CD4-positive, alpha-beta T cell treated with Interleukin-4 for 4 hours (primary cell): ENCODE results near the gene DOCK2.

Source experiments
- DNase-seq: peaks from one replicate; pipeline ENCODE4 v3.0.0-alpha.2; 2020

DOCK2 gene

DNA sequence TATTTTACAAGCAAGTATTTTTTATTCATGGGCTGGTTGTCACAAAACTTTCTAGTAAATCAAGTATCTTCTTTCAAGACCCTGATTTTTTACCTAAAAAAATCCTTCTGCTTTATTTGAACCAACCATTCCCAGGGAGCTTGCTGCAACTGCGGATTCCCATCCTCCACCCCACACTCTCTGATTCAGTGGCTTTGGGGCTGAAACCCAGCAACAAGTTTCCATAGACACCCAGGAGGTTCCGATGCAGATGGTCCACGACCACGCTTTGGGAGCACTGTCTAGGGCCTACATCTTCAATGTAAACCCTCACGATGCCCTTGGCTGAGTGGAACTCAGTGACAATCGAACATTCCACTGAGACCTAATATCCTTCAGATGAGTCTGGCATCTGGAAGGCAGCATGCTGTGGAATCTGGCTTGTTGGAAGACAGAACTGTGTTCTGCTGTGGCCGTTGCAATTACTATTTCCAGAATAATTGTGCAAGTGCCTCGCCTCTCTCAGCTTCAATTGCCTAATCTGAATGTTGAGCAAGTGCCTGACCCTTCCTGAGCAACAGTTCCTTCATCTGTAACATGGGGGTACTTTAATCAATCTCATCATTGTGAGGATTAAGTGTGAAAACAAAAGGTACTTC lies 238.1 kb downstream of the DOCK2 start:
- DNase-seq: no peak

DNA sequence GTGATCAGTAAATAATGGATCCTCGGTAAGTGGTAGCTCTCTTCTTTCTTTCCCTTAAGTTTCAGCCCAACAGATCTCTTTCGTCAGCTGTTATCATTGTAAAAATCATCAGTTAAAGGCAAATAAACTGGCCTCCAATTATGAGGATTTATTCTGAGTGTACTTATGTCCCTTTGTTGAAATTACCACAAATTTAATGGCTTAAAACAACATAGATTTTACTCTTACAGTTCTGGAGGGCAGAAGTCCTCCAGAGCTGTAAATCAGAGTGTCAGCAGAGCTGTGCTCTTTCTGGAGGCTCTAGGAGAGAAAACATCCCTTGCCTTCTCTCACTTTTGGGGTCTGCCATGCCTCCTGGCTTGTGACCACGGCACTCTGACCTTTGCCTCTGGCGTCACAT lies 238.7 kb downstream of the DOCK2 start:
- DNase-seq: no peak

DNA sequence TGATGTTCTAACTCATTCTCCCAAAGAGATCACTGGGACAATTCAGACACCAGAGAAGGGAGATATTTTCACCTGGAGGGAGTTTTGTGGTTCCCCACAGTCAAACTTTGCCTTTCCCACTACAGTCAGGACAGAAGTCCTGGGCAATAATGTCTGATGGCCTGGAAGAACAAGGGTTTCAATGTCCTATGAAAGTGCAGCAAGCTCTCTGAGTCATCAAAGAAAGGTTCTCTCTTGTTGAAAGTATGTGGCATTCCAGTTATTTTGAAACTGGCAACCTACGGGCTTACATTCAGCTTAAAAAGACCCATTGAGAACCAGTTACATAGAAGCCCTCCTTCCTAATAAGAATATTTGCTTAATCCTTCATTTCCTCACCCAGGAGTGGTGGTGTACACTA lies 239.3 kb downstream of the DOCK2 start:
- no peak for DNase-seq

- no peak for DNase-seq
Measured at GRCh38 chr5:169880012-169880663, 243.1 kb downstream of the DOCK2 start.

DNA sequence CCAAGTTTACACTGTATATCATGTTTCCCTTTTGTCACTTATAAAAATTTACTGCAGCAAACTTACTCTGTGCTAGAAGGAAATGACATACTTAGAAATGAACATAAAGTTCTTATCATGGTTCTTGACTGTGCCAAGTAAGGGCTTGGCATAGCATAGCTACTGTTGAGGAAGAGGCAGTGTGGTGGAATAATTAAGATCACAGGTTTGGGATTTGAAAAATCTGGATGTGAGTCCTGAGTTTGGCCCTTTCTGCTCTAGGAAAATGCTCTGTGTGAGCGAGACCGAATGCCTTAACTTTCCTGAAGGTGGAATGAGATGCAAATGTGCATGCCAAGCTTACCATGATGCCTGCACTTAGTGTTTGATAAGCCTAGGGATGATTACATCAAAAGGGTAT lies 243.7 kb downstream of the DOCK2 start:
- no peak for DNase-seq

DNA sequence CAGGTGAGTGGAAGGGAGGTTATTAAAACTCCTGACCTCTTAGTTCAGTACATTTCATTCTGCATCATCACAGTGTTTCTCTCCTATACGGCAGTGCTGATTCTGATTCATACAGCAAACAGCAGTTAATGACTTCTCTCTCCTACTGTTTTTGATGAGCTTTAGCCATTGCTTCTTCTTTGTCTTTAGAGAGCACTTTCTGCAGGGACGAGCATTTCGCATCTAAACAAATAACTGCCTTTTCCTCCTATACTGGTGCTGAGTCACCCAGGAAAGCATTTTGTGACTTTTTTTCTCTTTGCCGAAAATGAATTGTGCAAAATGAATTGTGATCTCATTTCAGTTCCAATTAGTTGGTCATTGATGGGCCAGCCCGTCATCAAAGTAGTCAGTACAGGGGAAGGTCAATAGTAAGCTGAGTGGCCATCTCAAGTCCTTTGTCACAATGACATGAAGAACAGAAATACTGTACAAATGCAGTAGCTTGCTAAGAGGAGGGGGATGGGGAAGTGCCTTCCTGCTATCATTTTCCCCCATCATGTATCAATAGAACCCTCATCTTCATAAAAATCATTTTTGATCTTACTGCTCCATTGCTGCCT lies 244.7 kb downstream of the DOCK2 start:
- DNase-seq: no peak

DNA sequence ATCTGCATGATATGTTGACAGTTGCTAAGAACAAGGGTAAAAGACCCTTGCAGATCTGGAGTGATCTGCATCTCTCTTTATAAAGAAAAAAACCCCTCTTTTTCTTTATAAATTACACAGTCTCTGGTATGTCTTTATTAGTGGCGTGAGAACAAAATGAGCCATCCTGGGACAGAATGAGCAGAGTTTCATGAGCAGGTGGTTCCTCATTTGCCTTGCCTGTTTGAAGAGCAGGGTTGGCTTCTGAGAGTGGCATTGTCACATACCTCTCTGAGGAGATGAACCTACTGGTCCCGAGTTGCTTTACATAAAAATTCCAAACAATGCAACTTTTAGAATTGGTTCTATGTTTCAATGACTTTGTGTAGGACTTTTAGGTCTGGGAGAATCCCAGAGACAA lies 249.0 kb downstream of the DOCK2 start:
- DNase-seq: no peak

DNA sequence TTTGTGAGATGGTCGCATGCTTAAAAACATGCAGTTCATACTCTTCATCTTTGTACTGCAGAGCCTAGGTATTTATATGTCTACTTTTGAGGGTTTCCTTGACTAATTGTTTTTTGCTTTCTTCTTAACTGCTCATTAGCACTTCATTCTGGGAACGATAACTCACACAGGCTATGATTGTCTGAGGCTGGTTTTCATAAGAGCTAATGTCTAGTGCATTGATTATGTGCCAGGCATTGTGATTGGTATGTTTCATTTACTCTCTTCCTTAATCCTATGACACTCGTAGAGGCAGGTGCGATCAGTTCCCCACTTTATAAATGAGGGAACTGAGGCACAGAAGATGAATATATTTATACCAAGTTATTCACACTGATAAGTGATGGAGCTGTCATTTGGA lies 249.6 kb downstream of the DOCK2 start:
- no peak for DNase-seq

DNA sequence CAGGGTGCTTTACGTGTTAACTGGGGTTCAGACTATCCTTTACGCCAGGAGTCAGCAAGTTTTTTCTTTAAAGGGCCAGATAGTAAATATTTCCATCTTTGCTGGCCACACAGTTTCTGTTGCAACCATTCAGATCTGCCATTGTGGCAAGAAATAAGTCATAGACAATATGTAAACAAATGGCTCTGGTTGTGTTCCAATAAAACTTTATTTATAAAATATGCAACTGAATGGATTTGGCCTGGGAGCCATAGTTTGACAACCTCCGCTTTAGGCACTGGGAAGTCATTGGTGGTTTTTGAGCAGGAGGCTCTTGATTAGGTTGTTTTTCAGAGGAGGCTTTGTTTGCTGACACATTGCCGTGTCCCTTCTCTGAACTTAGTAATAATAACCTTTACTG lies 252.5 kb downstream of the DOCK2 start:
- DNase-seq: no peak

GRCh38 chr5:169893010-169893409 lies 255.9 kb downstream of the DOCK2 start:
- no peak for DNase-seq

- no peak for DNase-seq
Measured at GRCh38 chr5:169893571-169893970, 256.5 kb downstream of the DOCK2 start.

DNA sequence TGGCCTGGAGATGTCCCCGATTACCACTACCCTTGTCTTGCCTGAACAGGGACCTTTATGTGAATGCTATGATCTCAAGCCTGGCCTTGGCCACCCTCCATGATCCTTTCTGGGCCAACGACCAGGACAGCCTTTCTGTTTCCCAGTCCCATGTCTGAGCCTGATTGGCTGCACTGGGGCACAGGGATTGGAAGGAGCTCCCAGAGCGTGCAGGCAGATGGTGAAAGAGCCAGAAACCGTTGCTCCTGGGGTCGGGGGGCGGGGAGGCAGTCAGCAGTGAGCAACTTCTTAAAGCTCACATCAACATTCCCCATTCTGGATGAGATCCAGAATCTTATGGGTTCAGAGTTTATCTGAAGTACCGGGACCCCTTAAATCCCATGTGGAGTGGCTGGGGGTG lies 258.9 kb downstream of the DOCK2 start:
- no peak for DNase-seq

DNA sequence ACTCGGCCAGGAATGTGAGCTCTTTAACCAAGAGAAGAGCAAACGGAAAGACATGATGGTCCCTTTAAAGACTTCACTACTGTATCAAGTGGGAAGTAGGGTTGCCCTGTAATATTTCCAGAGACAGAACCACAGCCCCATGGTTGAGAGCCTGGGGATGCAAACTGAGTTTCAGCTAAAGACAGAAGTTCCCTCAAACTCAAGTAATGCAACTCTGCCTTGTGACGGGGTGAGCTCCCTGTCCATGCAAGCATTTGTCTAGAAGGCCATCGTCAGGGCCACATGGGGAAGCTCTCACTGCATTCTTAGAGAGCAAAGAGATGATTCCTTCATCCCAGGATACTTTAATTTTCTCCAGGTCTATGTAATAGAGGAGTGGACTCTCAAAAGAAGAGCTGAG lies 260.4 kb downstream of the DOCK2 start:
- no peak for DNase-seq

DNA sequence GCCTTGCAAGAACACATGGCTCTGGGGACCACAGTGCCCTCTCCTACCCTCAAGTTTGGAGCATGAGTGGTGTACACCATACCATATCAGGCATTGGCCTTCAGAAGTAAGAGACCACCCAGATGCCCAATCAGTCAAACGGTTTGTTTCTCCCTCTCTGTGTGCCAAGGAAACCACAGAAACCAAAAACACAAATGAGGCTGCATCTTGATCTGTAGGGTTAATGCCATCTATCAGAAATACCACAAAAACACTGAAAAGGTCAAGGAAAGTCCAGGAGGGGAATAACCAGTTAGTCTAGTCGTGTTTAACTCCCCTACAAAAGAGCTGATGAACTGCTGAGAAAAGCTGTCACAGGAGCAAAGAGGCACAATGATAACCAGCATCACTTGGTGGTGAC lies 264.8 kb downstream of the DOCK2 start:
- no peak for DNase-seq

GRCh38 chr5:169904059-169904458 lies 267.0 kb downstream of the DOCK2 start:
- DNase-seq: no peak

GRCh38 chr5:169904508-169904907 lies 267.4 kb downstream of the DOCK2 start:
- no peak for DNase-seq

- DNase-seq: no peak
Measured at GRCh38 chr5:169905017-169905416, 267.9 kb downstream of the DOCK2 start.

DNA sequence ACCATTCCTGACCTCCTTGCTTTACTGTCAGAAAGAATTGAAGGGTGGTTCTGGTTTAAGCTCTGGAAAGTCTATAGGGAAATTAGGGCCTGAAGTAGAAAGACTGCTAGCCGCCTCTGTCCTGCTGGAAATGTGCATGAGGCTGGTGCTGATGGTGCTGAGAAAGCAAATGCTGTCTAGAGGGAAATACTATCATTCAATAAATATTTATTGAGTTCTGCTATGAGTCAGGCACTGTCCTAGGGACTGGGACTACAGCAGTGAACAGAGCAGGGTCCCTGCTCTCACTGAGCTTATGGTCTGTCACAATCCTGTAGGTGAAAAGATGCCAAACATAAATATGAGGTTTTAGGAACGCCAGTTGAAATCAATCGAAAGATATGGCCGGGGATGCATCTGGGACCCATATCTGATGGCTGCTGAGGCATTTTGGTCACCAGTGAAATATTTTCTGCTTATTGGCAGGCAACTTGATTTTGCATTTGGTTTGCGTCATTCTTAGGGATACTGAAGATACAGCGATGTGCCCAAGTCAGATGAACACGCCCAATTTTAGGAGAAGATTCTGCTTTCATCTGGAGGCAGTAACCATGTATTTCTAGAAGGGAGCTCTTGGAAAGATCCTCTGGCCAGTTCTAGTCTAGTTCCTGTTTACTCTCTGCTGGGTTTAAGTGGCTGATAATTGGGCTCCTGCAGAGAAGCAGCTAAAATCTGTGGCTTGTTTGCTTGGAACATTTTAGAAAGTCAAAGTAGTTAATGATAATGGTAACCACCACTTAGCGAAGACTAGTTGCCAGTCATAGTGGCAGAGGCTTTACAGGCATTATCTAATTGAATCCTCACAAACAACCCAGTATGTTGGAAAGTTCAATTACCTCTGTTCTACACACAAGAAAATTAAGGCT lies 269.9 kb downstream of the DOCK2 start:
- DNase-seq: no peak

DNA sequence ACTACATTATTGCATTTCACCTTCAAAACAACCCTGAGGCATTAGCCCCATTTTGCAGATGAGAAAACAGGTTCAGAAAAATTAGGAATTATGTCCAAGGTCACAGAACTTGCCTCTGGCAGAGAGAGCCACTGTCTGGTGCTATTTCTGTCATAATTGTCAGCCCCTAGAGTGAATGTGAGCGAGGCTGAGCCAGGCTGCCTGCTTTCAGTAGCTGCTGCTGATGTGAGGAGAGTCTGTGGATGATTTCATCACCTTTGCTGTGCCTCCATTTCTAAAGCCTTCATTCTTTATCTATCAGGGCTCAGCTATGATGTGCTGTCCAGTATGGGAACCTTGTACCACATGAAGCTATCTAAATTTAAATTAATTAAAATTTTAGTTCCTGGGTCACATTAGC lies 271.8 kb downstream of the DOCK2 start:
- no peak for DNase-seq

- no peak for DNase-seq
Measured at GRCh38 chr5:169909945-169910344, 272.9 kb downstream of the DOCK2 start.

GRCh38 chr5:169910393-169910792 lies 273.3 kb downstream of the DOCK2 start:
- DNase-seq: no peak

- no peak for DNase-seq
Measured at GRCh38 chr5:169911448-169912212, 274.6 kb downstream of the DOCK2 start.

GRCh38 chr5:169913479-169913878 lies 276.4 kb downstream of the DOCK2 start:
- no peak for DNase-seq
